Measurements from ENCODE around the gene SMYD3.

SMYD3 gene

DNA sequence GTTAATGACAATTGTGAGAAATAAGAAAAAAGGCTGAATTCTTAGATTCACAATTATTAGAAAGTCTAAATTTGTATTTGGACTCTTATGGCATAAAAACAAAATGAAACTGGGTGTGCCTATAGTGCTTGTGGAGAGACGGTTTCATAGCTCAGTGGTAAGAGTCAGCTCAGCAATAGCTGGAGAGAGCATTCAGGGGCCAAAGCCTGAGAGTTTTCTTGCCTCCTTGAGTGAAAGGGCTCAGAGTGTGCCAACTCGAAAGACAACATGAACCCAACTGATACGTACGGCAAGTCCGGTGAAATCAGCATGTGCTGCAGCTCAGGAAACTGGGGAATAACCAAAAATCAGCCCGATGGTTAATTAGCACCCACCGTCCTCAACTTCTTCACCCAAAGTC lies 577.9 kb downstream of the SMYD3 start:
- DNase-seq, result no peak

DNA sequence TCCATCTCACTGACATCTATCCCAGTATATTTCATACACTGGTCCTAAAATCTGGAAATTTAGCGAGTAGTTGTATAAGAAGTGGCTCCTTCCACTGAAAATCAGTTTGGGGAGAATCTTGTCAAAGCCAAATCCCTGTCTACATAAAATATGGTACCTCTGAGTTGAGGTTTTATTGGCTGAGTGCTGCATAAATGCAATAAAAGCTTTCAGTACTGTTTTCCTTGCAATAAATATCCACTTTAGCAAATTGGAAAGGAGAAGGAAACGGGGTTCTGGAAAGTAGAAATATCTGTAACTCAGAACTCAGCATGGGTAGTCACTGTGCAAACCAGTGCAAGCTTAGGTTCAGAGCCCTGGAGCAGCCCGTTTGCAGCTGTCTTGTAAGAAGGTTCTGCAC lies 580.2 kb downstream of the SMYD3 start:
- no peak for DNase-seq

DNA sequence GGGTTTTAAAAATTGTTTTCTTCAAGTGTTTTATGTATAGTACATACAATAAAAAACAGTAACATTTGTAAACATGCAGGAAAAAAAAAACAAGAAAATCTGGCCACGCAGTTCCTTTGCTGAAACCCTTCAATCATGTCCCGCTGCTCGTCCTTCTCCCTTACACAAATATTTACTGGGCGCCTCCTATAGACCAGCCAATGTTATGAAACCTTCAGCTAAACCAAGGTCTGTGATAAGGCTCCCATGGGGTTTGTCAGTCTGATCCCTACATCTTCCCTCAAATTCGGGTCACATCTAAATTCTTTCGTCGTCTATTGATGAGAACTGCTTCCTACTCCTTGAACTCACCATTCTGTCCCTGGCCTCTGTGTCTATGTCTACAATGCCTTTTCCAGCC lies 583.9 kb downstream of the SMYD3 start:
- DNase-seq, result no peak

- DNase-seq, result no peak
Observed at GRCh38 chr1:245921417-245921816, 585.7 kb downstream of the SMYD3 start.

GRCh38 chr1:245917403-245917802 lies 589.7 kb downstream of the SMYD3 start:
- DNase-seq, result no peak

DNA sequence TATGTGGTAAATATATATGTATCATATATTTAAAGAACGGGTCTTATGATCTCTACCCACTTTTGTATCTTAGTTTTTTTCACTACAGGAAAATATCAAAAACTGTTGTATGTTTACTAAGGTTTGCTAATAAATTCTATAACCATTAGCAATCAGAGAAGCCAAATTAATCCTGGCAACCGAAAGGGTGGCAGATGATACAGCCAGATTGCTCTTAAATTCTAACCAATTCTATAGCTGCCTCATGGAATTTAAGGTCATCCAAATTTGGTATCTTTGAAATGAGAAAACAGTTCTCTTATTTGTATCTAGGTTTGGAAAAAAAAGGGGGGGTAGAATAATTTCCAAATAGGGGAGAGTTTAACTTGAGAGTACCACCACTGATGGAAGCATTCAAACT lies 591.2 kb downstream of the SMYD3 start:
- DNase-seq, result no peak

DNA sequence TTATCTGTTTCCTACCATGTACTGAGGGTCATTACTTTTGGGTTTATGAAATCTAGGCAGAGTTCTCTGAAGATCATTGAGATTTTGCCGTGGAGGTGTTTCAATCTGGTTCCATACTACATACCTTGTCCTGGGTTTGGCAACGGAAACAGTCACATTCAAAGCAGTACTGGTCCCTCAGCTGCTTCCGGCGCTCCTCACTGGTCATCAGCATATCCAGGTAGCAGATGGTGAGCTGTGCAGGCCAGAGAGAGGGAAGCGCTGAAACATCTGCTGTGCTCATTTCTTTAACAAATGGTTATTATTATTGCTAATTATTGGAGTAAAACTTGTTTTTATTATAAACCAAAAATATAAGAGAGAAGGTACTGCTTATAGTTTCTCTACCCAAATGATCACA lies 591.7 kb downstream of the SMYD3 start:
- DNase-seq, result no peak

GRCh38 chr1:245908543-245908942 lies 598.5 kb downstream of the SMYD3 start:
- DNase-seq, result no peak

GRCh38 chr1:245906207-245906606 lies 600.9 kb downstream of the SMYD3 start:
- DNase-seq, result no peak

DNA sequence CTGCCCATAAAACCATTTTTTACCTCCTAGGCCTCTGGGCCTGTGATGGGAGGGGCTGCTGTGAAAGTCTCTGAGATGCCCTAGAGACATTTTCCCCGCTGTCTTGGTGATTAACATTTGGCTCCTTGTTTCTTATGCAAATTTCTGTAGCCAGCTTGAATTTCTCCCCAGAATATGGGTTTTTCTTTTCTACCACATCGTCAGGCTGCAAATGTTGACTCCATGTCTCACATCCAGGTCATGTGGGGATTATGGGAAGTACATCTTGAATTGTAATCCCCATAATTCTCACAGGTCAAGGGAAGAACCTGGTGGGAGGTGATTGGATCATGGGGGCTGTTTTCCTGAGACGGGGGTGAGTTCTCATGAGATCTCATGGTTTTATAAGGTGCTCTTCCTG lies 603.2 kb downstream of the SMYD3 start:
- no peak for DNase-seq

DNA sequence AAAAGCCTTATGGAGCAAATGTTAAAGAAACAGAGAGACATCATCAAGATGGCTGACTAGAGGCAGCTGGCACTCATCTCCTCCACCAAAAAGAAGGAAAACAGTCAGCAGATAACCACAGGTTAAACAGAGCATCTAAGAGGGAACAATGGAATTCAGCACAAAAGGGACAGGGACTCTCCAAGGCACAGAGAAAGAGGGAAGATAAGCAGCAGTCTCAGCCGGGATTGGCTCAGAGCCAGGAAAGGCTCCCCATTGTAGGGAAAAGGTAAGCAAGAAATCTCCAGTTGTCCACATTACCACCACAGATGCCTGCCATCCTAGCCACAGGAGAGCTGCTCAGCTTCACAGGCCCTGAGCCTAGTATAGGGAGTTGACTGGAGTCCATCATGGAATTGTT lies 605.5 kb downstream of the SMYD3 start:
- no peak for DNase-seq

- DNase-seq, result no peak
Observed at GRCh38 chr1:245901037-245901436, 606.0 kb downstream of the SMYD3 start.

DNA sequence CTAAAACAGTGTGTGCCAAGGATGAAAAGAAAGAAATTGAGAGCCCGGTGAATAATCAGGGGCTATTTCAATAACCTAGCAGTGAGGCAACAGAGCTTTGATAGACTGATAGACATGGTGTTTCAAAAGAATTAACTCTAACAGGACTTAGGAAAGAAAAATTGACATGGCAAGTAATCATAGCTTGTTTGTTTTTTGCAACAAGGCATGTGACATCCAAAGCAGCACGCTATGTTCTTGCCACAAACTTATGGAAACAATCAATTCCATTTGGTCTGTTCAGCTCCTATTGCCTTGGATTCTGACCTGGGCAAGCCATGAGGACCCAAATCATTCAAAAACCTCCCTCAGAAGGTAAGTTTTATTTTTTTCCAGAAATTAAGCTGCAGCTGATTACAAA lies 608.5 kb downstream of the SMYD3 start:
- no peak for DNase-seq

GRCh38 chr1:245896258-245896657 lies 610.8 kb downstream of the SMYD3 start:
- DNase-seq, result no peak

DNA sequence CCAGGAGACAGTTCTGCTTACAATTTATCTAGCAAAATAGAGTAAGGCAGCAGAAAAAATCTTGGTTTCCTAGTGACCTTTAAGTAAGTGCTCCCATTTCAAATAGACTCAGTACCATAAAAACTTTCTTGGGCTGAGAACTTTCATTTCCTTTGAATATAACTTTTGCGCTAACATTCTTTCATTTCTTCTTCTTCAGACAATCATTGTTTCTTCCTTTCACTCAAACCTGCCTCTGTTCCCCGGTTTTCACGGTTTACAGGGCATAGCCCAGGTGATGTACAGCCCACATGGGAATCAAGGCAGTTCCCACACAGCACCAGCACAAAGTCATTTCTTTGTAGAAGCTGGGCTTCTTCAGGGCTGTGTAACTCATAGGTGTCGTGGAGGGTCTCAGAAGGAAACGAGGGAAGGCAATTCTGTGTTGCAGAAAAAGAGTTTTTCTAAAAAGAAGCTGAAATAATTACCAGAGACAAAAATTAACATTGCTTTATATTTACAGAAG lies 611.6 kb downstream of the SMYD3 start:
- no peak for DNase-seq

DNA sequence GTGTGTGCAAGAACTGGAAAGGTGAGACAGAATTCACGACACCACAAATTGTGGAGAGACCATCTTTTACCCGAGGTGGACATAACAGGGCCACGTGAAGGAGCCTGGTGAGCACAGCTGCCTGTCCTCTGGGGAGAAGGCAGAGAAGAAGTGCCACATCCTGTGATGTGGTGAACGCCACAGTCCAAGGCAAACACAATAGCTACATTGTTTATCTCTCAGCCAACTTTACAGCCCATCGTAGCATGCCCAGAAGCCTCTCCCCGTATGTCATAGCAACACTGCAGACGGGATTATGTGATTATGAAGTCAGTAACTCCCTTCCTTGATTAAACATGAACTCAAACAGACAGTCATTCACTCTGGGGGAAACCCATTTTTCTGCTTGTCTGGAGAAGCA lies 612.2 kb downstream of the SMYD3 start:
- DNase-seq, result no peak

- no peak for DNase-seq
Observed at GRCh38 chr1:245893025-245893424, 614.1 kb downstream of the SMYD3 start.

GRCh38 chr1:245888809-245889208 lies 618.3 kb downstream of the SMYD3 start:
- no peak for DNase-seq

- no peak for DNase-seq
Observed at GRCh38 chr1:245887829-245888228, 619.2 kb downstream of the SMYD3 start.

DNA sequence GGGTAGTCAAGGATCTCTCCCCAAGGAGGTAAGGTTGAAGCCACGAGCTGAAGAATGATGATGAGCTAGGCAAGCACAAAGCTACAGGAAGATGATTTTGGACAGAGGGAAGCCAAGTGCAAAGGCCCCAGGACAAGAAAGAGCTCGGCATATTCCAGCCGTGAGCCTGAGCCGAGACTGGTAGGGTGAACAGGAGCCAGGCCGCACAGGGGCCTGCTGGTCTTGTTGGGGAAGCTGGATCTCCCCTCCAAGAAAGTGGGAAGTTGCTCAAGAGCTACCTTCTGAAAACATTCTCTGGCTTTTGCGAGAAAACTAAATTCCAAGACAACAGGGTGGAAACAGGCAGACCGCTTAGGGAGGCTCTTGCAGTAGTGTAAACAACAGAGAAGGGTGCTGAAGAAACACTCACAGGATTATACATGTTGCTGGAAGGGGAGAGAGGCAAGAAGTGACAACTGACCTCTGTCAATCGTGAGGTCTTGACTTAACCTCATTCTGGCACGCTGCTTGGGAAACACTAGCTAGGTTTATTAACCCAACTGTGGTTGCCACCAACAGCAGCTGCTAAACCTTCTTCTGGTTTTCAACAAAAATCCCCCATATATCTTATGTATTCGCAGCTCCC lies 625.2 kb downstream of the SMYD3 start:
- DNase-seq, result no peak

DNA sequence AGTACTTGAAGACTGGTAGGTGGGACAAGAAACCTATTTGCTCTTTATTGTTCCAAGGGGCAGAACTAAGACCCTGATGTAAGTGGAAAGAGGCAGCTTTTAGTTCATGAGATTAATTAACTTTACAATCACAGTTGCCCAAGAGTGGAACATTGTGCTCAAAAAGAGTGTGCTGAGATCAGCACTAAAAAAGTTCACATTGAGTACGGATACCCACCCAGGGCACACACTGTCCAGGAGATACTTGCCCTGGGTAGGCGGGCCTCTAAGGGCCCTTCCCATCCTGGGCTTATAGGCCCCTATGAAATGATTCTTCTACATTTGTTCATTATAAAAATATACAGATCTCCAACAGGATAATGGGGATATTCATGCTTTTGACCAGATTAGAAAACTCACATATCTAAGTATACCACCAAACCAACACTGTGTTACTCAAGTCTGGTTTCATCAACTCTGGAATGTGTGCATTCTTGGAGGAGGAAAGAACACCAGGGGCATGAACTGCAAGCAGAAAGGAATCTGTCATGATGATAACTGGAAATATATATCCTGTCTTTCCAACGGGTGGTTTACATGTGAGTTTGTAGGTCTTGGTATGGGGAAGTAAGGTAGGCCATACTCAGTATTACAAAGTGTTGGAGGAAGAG lies 626.2 kb downstream of the SMYD3 start:
- DNase-seq, result no peak

DNA sequence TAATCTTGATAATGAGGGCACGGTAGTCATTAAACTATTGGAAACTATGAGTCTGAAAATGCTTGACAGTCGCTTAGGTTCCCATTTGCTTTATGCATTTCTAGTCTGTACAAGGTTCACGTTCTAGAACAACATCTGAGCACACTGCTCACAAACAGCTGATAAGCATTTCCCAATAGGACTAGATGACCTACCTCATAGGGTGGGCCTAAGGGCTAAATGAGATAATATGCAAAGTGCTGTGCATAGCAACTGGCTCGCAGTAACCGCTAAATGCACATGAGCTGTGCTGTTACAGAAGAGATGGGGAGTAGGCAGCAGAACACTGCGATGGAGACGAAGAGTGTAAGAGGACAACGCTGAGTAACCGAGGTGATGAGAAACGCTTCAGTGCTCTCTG lies 628.0 kb downstream of the SMYD3 start:
- no peak for DNase-seq

DNA sequence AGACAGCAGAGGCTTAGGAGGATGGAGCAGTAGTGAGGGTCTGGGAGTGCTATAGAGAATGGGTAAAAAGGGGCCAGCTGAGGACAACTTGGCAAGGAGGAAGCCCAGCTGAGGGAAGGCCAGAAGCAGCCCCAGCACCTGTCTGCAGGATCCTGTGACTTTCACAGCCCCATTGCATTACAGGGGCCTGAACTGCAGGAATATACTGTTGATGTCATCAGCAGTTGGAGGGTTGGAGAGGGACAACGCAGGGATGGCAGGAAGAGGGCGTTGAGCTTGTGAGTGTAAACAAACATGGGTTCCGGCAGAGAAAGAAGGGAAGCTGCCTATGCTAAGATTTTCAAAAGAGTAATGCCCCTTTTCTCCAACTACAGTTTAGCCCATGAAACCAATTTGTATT lies 628.5 kb downstream of the SMYD3 start:
- DNase-seq, result no peak

- DNase-seq, result no peak
Observed at GRCh38 chr1:245877976-245878375, 629.1 kb downstream of the SMYD3 start.

DNA sequence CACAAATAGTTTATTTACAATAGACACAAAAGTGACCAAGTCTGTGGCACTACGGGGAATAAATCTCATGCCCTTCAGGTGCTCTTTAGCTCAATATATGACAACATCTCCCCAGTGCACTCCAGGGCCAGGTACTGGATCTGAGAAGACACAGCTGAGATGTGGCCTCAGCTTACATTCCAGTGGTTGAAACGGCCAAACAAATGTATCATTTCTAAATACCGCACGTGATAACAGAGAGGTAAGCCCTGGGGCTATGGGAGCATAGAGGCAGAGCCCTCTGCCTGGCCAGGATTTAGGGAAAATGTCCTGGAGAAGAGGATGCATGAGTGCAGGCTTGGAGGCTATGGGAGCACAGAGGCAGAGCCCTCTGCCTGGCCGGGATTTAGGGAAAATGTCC lies 630.5 kb downstream of the SMYD3 start:
- no peak for DNase-seq

Measured in activated CD8-positive, alpha-beta memory T cell treated with anti-CD3 and anti-CD28 coated beads, Interleukin-2, amount 50 U/mL, for 4 hours (primary cell).